Stimulated activated CD8-positive, alpha-beta memory T cell treated with anti-CD3 and anti-CD28 coated beads, Interleukin-15, amount 100 ng/mL, for 24 hours (primary cell): ENCODE data around the gene NXPH1.

Experiments used
- DNase-seq: peaks from one replicate; pipeline ENCODE4 v3.0.0-alpha.2; 2020; ENCODE audit warnings: low read depth

The NXPH1 gene

GRCh38 chr7:8436965-8437364 lies 3.6 kb downstream of the NXPH1 start:
- no peak for DNase-seq

DNA sequence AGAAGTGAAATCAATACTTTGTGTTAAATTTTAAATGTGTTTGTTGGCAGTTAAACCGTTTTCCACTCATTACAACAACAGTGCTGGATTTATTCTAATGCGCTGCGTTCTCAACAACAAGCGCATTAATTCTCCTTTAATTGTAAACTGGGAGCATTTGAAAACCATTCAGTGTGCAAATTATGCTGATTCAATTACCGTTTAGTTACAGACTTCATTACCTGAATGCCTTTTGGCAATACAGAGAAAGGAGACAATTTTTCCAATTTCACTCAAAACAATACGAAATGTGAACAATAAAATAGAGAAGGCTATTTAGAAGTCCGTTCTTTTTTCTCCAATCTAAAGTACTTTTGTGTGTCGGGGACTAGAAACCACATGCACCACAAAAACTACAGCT lies 4.2 kb downstream of the NXPH1 start:
- DNase-seq = no peak

DNA sequence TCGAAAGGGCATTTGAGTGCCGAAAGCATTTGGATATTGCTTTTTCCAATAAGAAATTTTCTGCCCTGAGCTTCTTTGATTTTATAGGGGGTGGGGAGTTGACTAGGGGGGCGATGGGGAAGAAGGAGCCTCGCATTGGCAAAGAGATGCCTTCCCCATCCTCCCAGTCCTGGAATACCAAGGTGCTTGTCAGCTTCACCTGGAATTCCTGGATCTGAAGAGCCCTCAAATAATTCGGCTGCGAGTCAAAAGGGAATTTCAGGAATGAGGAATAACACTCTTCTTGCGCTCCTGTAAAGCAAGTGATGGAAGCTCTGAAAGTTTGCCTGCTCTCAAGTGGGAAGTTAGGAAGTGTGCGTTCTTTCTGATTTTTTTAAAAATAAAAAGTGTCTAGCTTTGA lies 7.3 kb downstream of the NXPH1 start:
- no peak for DNase-seq

DNA sequence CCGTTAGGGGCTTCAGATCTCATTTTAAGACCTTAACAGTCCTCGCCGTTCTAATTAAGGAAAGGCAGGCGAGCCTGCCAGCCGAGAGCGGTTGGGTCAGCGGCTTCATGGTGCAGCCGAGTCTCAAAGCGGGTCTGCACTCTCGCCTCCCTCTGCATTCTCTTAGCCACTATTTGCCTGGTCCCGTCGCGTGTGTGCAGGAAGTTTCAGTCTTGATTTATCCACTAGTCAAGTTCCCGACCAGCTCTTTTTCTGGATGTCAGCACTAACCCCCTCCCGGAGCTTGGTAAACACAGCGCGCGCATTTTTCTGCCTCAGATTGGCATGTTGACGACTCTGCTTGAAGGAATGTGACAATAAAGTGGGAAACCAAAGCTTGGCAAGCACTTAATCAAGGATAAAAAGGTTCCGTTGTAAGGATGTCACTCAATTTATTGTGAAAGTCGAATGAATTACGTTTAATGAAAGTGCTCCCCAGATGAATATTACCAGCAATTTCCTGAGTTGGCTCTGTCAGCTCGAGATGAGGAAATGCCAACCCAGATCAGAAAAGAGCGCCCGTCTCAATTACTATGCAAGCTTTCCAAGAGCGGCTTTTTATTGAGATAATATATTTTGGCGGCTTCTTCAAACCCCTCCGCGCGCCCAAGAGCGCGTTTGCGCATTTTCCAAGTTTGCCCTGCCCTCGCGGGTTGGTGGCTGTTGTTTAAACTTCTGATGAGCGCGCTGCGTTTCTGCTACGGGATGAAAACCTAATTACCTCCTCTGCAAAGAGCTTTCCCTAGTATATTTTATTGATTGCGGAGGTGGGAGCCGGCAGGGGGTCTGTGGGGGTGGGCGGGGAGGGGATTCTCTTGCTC lies 7.9 kb downstream of the NXPH1 start:
- DNase-seq = no peak

GRCh38 chr7:8442051-8442813 lies 8.8 kb downstream of the NXPH1 start:
- DNase-seq = no peak

GRCh38 chr7:8442814-8443304 lies 9.4 kb downstream of the NXPH1 start:
- DNase-seq = peak; percentile 28

- DNase-seq = no peak
These were observed 10.4 kb downstream of the NXPH1 start for GRCh38 chr7:8443576-8444467.

DNA sequence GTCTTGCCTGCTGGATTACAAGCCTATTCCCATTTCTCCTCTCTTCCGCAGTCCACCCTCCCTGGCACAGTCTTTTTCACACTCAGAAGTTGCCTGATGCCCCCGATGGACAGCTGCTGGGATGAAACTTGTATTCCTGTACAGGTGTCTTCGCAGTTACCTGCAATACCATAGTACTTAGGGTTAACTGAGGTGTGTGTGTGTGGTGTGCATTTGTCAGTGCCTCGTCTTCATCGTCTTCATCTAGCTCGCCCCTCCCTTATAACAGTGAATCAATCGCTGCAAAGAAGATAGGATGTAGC lies 11.0 kb downstream of the NXPH1 start:
- DNase-seq = no peak

DNA sequence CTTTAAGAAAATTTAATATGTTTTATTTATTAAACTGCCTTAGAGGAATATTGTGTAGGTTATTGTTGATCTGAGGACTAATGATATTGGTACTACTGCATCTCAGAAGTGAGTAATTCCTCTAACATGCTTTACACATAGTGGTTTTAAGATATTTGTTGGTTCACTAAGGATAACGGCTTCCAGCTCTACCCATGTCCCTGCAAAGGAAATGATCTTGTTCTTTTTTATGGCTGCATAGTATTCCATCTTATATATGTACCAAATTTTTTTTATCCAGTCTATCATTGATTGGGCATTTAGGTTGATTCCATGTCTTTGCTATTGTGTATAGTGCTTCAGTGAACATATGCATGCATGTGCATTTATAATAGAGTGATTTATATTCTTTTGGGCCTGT lies 20.1 kb downstream of the NXPH1 start:
- DNase-seq = no peak

GRCh38 chr7:8455426-8455825 lies 22.0 kb downstream of the NXPH1 start:
- no peak for DNase-seq

- DNase-seq = no peak
These were observed 28.9 kb downstream of the NXPH1 start for GRCh38 chr7:8462309-8462708.

- no peak for DNase-seq
These were observed 31.9 kb downstream of the NXPH1 start for GRCh38 chr7:8465338-8465737.

GRCh38 chr7:8480527-8480926 lies 47.1 kb downstream of the NXPH1 start:
- DNase-seq = no peak

DNA sequence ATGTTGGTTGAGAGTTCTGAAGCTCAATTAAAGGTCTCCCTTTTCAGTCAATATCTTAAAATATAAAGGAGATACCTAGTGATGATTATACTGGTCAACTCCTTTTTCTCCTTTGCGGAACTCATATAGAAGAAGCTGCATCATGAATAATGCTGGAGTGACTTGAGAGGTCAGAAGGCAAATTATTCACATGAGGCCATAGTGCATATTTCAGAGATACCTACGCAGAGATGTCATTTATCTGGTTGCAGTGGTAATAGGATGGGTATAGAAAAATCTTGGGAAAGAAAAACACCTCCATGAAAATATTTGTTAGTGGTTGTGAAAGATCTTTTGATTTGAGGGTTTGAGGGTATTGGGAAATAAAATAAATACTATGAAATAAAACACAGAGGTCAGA lies 47.7 kb downstream of the NXPH1 start:
- DNase-seq = no peak

DNA sequence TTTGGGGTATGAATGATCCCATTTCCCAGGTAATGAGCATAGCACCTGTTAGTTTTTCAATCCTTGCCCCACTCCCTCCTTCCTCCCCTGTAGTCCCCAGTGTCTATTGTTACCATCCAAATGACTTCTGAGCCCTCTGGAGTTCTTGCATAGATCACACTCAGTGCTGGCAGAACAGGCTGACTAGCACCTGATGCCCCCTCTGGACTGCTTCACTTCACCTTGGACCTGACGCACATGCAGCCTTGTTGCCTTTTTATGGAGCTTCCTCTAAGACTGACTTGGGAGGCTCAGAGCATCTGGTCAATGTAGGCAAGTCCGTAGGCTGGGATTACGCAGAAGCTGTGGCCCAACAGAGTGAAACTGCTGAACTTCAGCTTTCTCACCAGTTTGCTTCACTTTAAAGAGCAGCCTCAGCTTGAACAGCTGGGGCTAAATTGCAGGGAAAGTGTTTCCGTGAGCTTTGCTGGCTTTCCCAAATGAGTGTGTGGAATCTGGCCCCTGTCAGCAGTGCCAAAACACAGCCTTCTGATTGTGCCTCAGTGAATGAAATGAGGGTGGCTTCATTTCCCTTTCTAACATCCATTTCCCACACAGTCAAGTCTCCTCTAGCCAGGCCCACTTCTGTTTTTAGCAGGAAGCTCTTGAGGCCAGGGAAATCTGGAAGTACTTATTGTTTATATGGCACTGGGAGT lies 48.5 kb downstream of the NXPH1 start:
- no peak for DNase-seq

GRCh38 chr7:8490391-8491045 lies 57.1 kb downstream of the NXPH1 start:
- DNase-seq = no peak

DNA sequence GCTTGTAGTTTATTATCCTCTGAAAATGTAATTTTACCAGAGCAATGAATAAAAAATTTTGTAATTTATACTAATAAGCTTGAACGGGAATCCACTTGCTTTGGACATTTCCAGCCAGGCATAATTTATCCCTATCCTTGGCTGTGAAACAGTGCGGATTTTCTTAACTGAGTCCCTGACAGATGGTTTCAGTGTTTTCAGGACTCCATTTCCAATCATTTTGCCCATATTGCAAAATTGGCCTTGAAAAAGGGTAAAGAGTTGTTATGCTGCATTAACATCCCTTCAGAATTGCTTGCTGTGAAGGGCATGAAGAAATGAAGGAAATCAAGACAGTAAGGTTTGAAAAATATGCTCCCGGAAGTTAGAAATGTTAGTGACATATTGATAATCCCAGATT lies 57.7 kb downstream of the NXPH1 start:
- DNase-seq = no peak

DNA sequence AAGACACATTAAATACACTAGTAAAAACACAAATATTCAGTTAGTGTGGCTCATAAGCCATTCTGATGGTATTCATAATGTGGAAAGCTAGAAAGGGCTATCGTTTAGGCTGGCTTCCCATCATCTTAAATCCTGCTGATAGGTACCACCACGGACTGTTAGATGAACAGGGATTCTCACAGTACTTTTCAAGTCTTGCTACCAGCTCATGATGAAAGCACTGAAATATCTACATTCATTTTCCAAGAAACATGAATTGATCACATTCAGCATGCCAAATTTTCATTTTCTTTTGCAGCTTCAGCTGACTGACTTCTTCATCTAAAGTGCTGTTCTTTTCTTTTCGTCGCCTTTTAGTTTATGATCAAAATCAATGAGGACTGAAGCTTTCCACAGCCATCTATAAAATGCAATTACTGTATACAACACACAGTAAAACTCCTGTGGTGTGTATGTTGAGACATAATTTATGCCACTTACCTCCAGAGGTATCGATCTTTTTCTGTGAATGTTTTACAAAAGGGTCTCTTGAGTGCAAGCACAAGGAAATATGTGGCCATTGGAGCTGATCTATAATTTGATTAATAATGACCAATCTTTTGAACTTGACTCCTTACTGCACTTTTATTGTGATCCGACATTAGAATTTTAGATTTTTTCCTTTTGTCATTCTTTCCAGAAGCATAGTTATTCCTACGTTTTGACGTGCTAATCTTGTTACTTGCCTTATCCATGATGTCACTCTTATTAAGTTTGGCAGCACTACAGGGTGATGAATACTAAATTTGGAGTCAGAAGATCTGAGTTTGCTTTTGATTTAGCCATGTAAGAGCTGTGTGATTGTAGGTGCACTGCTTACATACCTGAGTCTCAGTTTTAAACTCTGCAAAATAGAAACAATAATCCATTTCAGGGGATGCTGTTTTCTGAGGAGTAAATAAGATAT lies 58.4 kb downstream of the NXPH1 start:
- no peak for DNase-seq

- DNase-seq = no peak
These were observed 65.7 kb downstream of the NXPH1 start for GRCh38 chr7:8499128-8499527.

DNA sequence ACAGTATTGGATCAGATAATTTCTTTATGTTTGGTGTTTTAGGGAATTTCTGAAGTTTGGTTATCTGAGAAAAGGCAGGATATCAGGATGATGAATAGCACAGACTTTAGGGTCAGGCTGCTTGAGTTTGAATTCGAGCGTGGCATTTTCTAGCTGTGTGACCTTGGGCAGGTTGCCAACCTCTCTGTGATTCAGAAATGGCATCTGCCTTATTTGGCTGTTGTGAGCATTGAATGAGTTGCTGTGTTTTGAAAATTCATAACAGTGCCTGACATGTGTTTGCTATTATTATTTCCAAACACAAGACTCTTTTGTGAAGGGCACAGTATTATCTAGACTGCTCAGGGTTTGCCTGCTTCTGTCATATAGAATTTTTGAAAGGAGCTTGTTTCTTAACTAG lies 66.9 kb downstream of the NXPH1 start:
- DNase-seq = no peak
